Umbilical cord (tissue), 2 donors: ENCODE data around the gene XCL2. TPM values are rescaled to one million over a fixed set of nuclear protein-coding genes. Genes with fewer than 3 reads are reported as not detected.
"Not testable (repeated sequence)": the region's sequence is repeated elsewhere in the genome, so short reads cannot be mapped to it uniquely, and the experiment has no call there.

Experiments
- DNase-seq: peaks from one replicate; pipeline ENCODE4 v3.0.0-alpha.2; 2015; ENCODE audit warnings: low spot score
- total RNA-seq: library from RNA; depleted of rRNA; stranded (reverse); fragments of >200 nt; gene quantifications from one replicate; pipeline ENCODE4 v1.2.3, GENCODE V29; 2014; ENCODE audit warnings: low replicate concordance; ENCODE audit not compliant: insufficient read depth

Gene XCL2
- not detected for total RNA-seq

- not testable (repeated sequence) for DNase-seq
Measured at GRCh38 chr1:168543840-168544498, at the start of gene XCL2. XCL2 (minus strand) TSS chr1:168543997; CDS start chr1:168543964, 33 bp downstream.

- no peak for DNase-seq
Measured at GRCh38 chr1:168591641-168592250, 47.9 kb upstream of the XCL2 start.

GRCh38 chr1:168591066-168591465 lies 47.3 kb upstream of the XCL2 start:
- DNase-seq, result no peak

GRCh38 chr1:168589167-168589566 lies 45.4 kb upstream of the XCL2 start:
- DNase-seq, result no peak

GRCh38 chr1:168585937-168586336 lies 42.1 kb upstream of the XCL2 start:
- DNase-seq, result no peak

- peak; percentile 47 for DNase-seq
Measured at GRCh38 chr1:168585191-168585590, 41.4 kb upstream of the XCL2 start.

- no peak for DNase-seq
Measured at GRCh38 chr1:168583571-168583970, 39.8 kb upstream of the XCL2 start.

- no peak for DNase-seq
Measured at GRCh38 chr1:168582688-168583336, 39.0 kb upstream of the XCL2 start.

GRCh38 chr1:168581817-168582572 lies 38.2 kb upstream of the XCL2 start:
- no peak for DNase-seq

- DNase-seq, result not testable (repeated sequence)
Measured at GRCh38 chr1:168580991-168581390, 37.2 kb upstream of the XCL2 start.

GRCh38 chr1:168580290-168580689 lies 36.5 kb upstream of the XCL2 start:
- DNase-seq, result not testable (repeated sequence)

- not testable (repeated sequence) for DNase-seq
Measured at GRCh38 chr1:168578531-168579185, 34.9 kb upstream of the XCL2 start.

GRCh38 chr1:168576245-168576688 lies 32.5 kb upstream of the XCL2 start, which contains the start of gene XCL1:
XCL1 (plus strand) TSS chr1:168576605; CDS start chr1:168576638, 33 bp downstream.
- not testable (repeated sequence) for DNase-seq

- DNase-seq, result not testable (repeated sequence)
Measured at GRCh38 chr1:168574234-168574633, 30.4 kb upstream of the XCL2 start.

- no peak for DNase-seq
Measured at GRCh38 chr1:168572633-168573032, 28.8 kb upstream of the XCL2 start.

GRCh38 chr1:168570652-168571051 lies 26.9 kb upstream of the XCL2 start:
- DNase-seq, result no peak

GRCh38 chr1:168568346-168568745 lies 24.5 kb upstream of the XCL2 start:
- DNase-seq, result peak; percentile 72

GRCh38 chr1:168567568-168567967 lies 23.8 kb upstream of the XCL2 start:
- no peak for DNase-seq

GRCh38 chr1:168567007-168567406 lies 23.2 kb upstream of the XCL2 start:
- no peak for DNase-seq

- no peak for DNase-seq
Measured at GRCh38 chr1:168565825-168566224, 22.0 kb upstream of the XCL2 start.

- no peak for DNase-seq
Measured at GRCh38 chr1:168561989-168562388, 18.2 kb upstream of the XCL2 start.
